ENCODE data around the gene RGS3.

- TF ChIP-seq CTCF (IDR thresholded peaks at IDR 0.05) (no peak), POLR2A (IDR thresholded peaks at IDR 0.05) (no peak), POLR2AphosphoS5 (IDR thresholded peaks at IDR 0.05) (no peak)
These were observed 51.2 kb downstream of the RGS3 start for GRCh38 chr9:113514748-113515147.
